ENCODE measurements around the gene MEF2A. TPM values are rescaled to one million over a fixed set of nuclear protein-coding genes. Genes with fewer than 3 reads are reported as not detected.

MEF2A gene
- total RNA-seq, 2 donors from 2014 or later: 25.1 to 68.7 TPM

- no peaks in the 10 kb centered on the region for H3K36me3 ChIP-seq (replicated peaks in 1 of 2; ENCODE audit: insufficient read depth in 1 of 2, low read depth in 2 of 2)
- H3K4me3 ChIP-seq: no peak overlapping the region
- TF ChIP-seq POLR2A (IDR thresholded peaks at IDR 0.05) (no peak), CTCF (IDR thresholded peaks at IDR 0.05) (no peak)
- no peak for ATAC-seq
- WGBS, 2 donors: 100% methylated on average over 1 of the region's 1 CpG
- intact Hi-C loops (cut with DNase I): no loop called here
- DNase-seq: no peak
- H3K4me1 ChIP-seq: no peaks in the 10 kb centered on the region
- no peak overlapping the region for H3K27ac ChIP-seq
- H3K9me3 ChIP-seq: no peaks in the 10 kb centered on the region
- no peaks in the 10 kb centered on the region for H3K27me3 ChIP-seq
Observed at GRCh38 chr15:99686290-99686689, 120.5 kb downstream of the MEF2A start.

- Histone ChIP-seq H3K4me1 (no peaks in the 10 kb centered on the region), H3K36me3 (replicated peaks in 1 of 2; ENCODE audit: insufficient read depth in 1 of 2, low read depth in 2 of 2) (peaks cover 0 to 2% of the 10 kb centered on the region in 2 donors), H3K27ac (no peak overlapping the region), H3K27me3 (no peaks in the 10 kb centered on the region), H3K9me3 (no peaks in the 10 kb centered on the region), H3K4me3 (no peak overlapping the region)
- DNase-seq (peak in 1 of 4 donors; percentile 24), ATAC-seq (no peak)
- WGBS, 2 donors: 93 to 95% methylated on average over 3 of the region's 3 CpGs
- TF ChIP-seq POLR2A (IDR thresholded peaks at IDR 0.05): no peak
- no peak for TF ChIP-seq CTCF (IDR thresholded peaks at IDR 0.05)
- intact Hi-C loops (cut with DNase I): loop anchor here (10.0 kb wide), 1 partner anchor 118 kb away; no protein-coding TSS in a partner anchor
Observed at GRCh38 chr15:99692825-99693224, 127.0 kb downstream of the MEF2A start.

- WGBS, 2 donors: 81 to 83% methylated on average over 2 of the region's 2 CpGs
- no peaks in the 10 kb centered on the region for H3K27me3 ChIP-seq
- ATAC-seq: no peak
- intact Hi-C loops (cut with DNase I): loop anchor here (10.0 kb wide), 1 partner anchor 121 kb away; no protein-coding TSS in a partner anchor
- no peak for TF ChIP-seq POLR2A (IDR thresholded peaks at IDR 0.05)
- TF ChIP-seq CTCF (IDR thresholded peaks at IDR 0.05): no peak
- DNase-seq: no peak
- no peaks in the 10 kb centered on the region for H3K9me3 ChIP-seq
- peaks cover 6% of the 10 kb centered on the region for H3K4me1 ChIP-seq
- H3K36me3 ChIP-seq (replicated peaks in 1 of 2; ENCODE audit: insufficient read depth in 1 of 2, low read depth in 2 of 2): peaks cover 0 to 2% of the 10 kb centered on the region in 2 donors
- no peak overlapping the region for H3K4me3 ChIP-seq
- H3K27ac ChIP-seq: no peak overlapping the region
Observed at GRCh38 chr15:99696096-99696495, 130.3 kb downstream of the MEF2A start.

GRCh38 chr15:99702895-99703602 is 137.3 kb downstream of the MEF2A start:
- DNase-seq (no peak), ATAC-seq (peak; percentile 43)
- Histone ChIP-seq H3K27me3 (no peaks in the 10 kb centered on the region), H3K27ac (peak overlapping the region; percentile 71 to 88 (median 83)), H3K4me1 (peaks cover 37% of the 10 kb centered on the region), H3K9me3 (no peaks in the 10 kb centered on the region), H3K36me3 (replicated peaks in 1 of 2; ENCODE audit: insufficient read depth in 1 of 2, low read depth in 2 of 2) (no peaks in the 10 kb centered on the region), H3K4me3 (no peak overlapping the region)
- peak in 1 of 7 experiments; percentile 5 for TF ChIP-seq CTCF (IDR thresholded peaks at IDR 0.05)
- no peak for TF ChIP-seq POLR2A (IDR thresholded peaks at IDR 0.05)
- intact Hi-C loops (cut with DNase I): no loop called here
- 18 to 26% methylated on average over 4 of the region's 4 CpGs for WGBS, 2 donors

All from body of pancreas (tissue), 4 donors.